Measurements from ENCODE around the gene LMCD1.

DNA sequence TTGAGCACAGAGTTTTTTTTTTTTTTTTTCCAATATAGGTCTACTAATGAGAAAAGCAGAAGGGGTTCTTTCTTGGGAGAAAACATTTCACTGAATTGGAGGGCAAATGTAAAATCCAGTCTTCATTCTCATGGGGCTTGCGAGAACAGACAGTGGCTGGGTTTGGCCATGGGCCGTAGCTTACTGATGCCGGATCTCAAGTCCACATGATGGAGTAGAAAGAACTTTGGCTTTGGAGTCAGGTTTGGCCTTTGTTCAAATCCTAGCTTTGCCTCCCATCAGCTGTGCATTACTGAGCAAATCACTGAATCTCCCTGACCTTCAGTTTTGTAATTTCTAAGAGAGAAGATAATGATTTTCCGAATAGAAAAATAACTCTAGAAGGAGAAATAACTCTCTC is 59.7 kb downstream of the LMCD1 start:
- TF ChIP-seq, protein P1, sequence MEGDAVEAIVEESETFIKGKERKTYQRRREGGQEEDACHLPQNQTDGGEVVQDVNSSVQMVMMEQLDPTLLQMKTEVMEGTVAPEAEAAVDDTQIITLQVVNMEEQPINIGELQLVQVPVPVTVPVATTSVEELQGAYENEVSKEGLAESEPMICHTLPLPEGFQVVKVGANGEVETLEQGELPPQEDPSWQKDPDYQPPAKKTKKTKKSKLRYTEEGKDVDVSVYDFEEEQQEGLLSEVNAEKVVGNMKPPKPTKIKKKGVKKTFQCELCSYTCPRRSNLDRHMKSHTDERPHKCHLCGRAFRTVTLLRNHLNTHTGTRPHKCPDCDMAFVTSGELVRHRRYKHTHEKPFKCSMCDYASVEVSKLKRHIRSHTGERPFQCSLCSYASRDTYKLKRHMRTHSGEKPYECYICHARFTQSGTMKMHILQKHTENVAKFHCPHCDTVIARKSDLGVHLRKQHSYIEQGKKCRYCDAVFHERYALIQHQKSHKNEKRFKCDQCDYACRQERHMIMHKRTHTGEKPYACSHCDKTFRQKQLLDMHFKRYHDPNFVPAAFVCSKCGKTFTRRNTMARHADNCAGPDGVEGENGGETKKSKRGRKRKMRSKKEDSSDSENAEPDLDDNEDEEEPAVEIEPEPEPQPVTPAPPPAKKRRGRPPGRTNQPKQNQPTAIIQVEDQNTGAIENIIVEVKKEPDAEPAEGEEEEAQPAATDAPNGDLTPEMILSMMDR (conservative IDR thresholded peaks at IDR 0.05; ENCODE audit: low read length) = no peak
- TF ChIP-seq EZH2phosphoT487 (IDR thresholded peaks at IDR 0.05; ENCODE audit: borderline replicate concordance) = no peak

Measured in Loucy (cell line).